Smooth muscle cell (in vitro differentiated cells): Measurements from ENCODE around the gene FAM83E. TPM values are rescaled to one million over a fixed set of nuclear protein-coding genes. Genes with fewer than 3 reads are reported as not detected.
"Not testable (repeated sequence)": the region's sequence is repeated elsewhere in the genome, so short reads cannot be mapped to it uniquely, and the experiment has no call there.

Experiments used
- DNase-seq: peaks from one replicate; lab custom pipeline; 2025; ENCODE audit not compliant: unreplicated experiment; lab: John Stamatoyannopoulos, UW
- H2AFZ ChIP-seq: fragments of 200-600 bp; sonication (generic); 2 replicates; pipeline ENCODE4 v1.6.0; 2016; ENCODE audit warnings: antibody characterized with exemption, low read depth, mild to moderate bottlenecking
- H3F3A ChIP-seq: fragments of 200-600 bp; sonication (generic); 2 replicates; pipeline ENCODE4 v1.6.0; 2017; ENCODE audit warnings: antibody characterized with exemption, low read depth
- H3K27ac ChIP-seq: fragments of 200-600 bp; sonication (generic); 2 replicates; pipeline ENCODE4 v1.5.1; 2016; ENCODE audit warnings: low read depth, mild to moderate bottlenecking
- H3K27me3 ChIP-seq: fragments of 200-600 bp; sonication (generic); 2 replicates; pipeline ENCODE4 v1.6.1; 2016; ENCODE audit warnings: low read depth, mild to moderate bottlenecking
- H3K36me3 ChIP-seq: fragments of 200-600 bp; sonication (generic); 2 replicates; pipeline ENCODE4 v1.5.1; 2016; ENCODE audit warnings: low read depth
- H3K4me1 ChIP-seq: fragments of 200-600 bp; sonication (generic); 2 replicates; pipeline ENCODE4 v1.5.1; 2016; ENCODE audit warnings: low read depth
- H3K4me2 ChIP-seq: fragments of 200-600 bp; sonication (generic); 2 replicates; pipeline ENCODE4 v1.6.0; 2016; ENCODE audit warnings: mild to moderate bottlenecking
- H3K4me3 ChIP-seq: fragments of 200-600 bp; sonication (generic); 2 replicates; pipeline ENCODE4 v1.5.1; 2016; ENCODE audit warnings: mild to moderate bottlenecking
- H3K79me2 ChIP-seq: fragments of 200-600 bp; sonication (generic); 2 replicates; pipeline ENCODE4 v1.6.0; 2016; ENCODE audit warnings: low read depth, mild to moderate bottlenecking
- H3K9ac ChIP-seq: fragments of 200-600 bp; sonication (generic); 2 replicates; pipeline ENCODE4 v1.6.0; 2016; ENCODE audit warnings: low read depth
- H3K9me3 ChIP-seq: fragments of 200-600 bp; sonication (generic); replicated peaks from 2 replicates; pipeline ENCODE4 v1.5.1; 2016; ENCODE audit warnings: low read depth
- H4K20me1 ChIP-seq: fragments of 200-600 bp; sonication (generic); 2 replicates; pipeline ENCODE4 v1.6.0; 2016; ENCODE audit warnings: low read depth
- WGBS: methylation state at CpG from one replicate; pipeline ENCODE4 v1.1.7; 2016; ENCODE audit warnings: low lambda C conversion rate; 5-methylcytosine and 5-hydroxymethylcytosine counted together
- polyA plus RNA-seq: library from polyadenylated mRNA; unstranded; fragments of >200 nt; fragmentation: Nextera tagmentation; extraction: Ambion mirVana; gene quantifications from 2 replicates; pipeline ENCODE4 v1.2.1, GENCODE V29; 2016
- total RNA-seq: library from RNA; depleted of rRNA; stranded (reverse); fragments of >200 nt; gene quantifications from 2 replicates; pipeline ENCODE4 v1.2.3, GENCODE V29; 2014
- TF ChIP-seq, protein P1 (sequence below): fragments of 200-600 bp; sonication (generic); IDR thresholded peaks from 2 replicates; pipeline ENCODE4 v1.5.1; 2017; ENCODE audit warnings: borderline replicate concordance, mild to moderate bottlenecking, antibody characterized with exemption; ENCODE audit not compliant: insufficient read depth, poor library complexity, severe bottlenecking

Gene FAM83E
- total and polyA plus RNA-seq, 2 experiments from 2014 or later, result 0.49 TPM

DNA sequence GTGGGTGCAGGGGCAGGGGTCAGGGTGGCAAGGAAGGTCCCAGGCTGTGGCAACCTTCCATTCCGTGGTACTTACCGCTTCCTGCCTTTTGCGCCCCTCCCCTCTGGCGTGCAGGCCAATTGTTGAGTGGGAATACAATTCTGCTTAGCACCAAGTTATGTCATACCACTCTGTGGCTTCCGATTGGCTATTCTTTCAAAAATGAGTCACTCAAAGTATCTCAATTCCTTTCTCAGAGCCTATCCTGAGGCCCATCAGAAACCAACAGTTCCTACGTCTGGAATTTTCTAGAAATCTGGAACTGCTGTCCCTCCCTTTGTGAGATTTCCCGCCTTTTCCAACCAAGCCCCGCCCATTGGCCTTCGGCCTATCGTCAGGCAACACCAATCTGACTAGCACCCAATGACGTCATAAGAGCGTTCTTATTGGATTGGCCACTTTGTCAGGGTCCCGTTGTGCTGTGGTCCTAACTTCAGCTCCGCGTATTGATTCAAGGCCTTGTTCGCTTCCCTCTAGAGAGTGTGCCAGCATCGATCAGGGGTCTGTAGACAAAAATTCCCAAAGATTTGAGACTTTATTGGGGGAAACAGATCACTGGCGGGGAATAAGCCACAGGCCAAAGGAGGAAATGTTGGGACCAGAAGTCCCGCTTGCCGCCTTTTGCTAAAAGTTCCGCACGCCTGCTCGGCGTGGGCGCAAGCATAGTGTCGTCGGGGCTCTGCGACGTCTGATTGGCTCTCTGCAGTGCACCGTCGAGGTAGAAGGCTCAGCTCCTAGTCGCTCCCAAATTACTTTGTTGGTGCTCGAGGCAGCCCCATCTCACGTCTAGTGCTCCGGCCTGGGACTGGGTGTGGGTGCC, 46.2 kb upstream of the FAM83E start:
- H3K4me1 ChIP-seq, result no peaks in the 10 kb centered on the region
- no peaks in the 10 kb centered on the region for H3K9me3 ChIP-seq
- no peak overlapping the region for H3K9ac ChIP-seq
- no peak overlapping the region for H2AFZ ChIP-seq
- no peak overlapping the region for H3K4me3 ChIP-seq
- H3K4me2 ChIP-seq, result no peak overlapping the region
- DNase-seq, result no peak
- H3F3A ChIP-seq, result no peaks in the 10 kb centered on the region
- WGBS, result 88% methylated on average over 35 of the region's 35 CpGs
- TF ChIP-seq, protein P1, sequence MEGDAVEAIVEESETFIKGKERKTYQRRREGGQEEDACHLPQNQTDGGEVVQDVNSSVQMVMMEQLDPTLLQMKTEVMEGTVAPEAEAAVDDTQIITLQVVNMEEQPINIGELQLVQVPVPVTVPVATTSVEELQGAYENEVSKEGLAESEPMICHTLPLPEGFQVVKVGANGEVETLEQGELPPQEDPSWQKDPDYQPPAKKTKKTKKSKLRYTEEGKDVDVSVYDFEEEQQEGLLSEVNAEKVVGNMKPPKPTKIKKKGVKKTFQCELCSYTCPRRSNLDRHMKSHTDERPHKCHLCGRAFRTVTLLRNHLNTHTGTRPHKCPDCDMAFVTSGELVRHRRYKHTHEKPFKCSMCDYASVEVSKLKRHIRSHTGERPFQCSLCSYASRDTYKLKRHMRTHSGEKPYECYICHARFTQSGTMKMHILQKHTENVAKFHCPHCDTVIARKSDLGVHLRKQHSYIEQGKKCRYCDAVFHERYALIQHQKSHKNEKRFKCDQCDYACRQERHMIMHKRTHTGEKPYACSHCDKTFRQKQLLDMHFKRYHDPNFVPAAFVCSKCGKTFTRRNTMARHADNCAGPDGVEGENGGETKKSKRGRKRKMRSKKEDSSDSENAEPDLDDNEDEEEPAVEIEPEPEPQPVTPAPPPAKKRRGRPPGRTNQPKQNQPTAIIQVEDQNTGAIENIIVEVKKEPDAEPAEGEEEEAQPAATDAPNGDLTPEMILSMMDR, result no peak
- H4K20me1 ChIP-seq, result no peaks in the 10 kb centered on the region
- H3K36me3 ChIP-seq, result no peaks in the 10 kb centered on the region
- no peaks in the 10 kb centered on the region for H3K27me3 ChIP-seq
- no peak overlapping the region for H3K27ac ChIP-seq
- H3K79me2 ChIP-seq, result no peaks in the 10 kb centered on the region

GRCh38 chr19:48659768-48660167, 44.9 kb upstream of the FAM83E start:
- no peak overlapping the region for H3K4me2 ChIP-seq
- H3K9ac ChIP-seq, result no peak overlapping the region
- TF ChIP-seq, protein P1, result no peak
- no peaks in the 10 kb centered on the region for H3K79me2 ChIP-seq
- no peaks in the 10 kb centered on the region for H3K4me1 ChIP-seq
- no peaks in the 10 kb centered on the region for H3K36me3 ChIP-seq
- no peaks in the 10 kb centered on the region for H4K20me1 ChIP-seq
- H3K9me3 ChIP-seq, result no peaks in the 10 kb centered on the region
- H3K27ac ChIP-seq, result no peak overlapping the region
- no peak for DNase-seq
- H3F3A ChIP-seq, result no peaks in the 10 kb centered on the region
- H3K4me3 ChIP-seq, result no peak overlapping the region
- H3K27me3 ChIP-seq, result no peaks in the 10 kb centered on the region
- H2AFZ ChIP-seq, result no peak overlapping the region
- 86% methylated on average over 5 of the region's 5 CpGs for WGBS

GRCh38 chr19:48658483-48658882, 43.6 kb upstream of the FAM83E start:
- TF ChIP-seq, protein P1, result no peak
- Histone ChIP-seq H2AFZ (no peak overlapping the region), H3K4me3 (no peak overlapping the region), H4K20me1 (no peaks in the 10 kb centered on the region), H3F3A (no peaks in the 10 kb centered on the region), H3K4me1 (no peaks in the 10 kb centered on the region), H3K9ac (no peak overlapping the region), H3K36me3 (no peaks in the 10 kb centered on the region), H3K27me3 (no peaks in the 10 kb centered on the region), H3K9me3 (no peaks in the 10 kb centered on the region), H3K27ac (no peak overlapping the region), H3K4me2 (no peak overlapping the region), H3K79me2 (no peaks in the 10 kb centered on the region)
- WGBS, result 98% methylated on average over 6 of the region's 6 CpGs
- DNase-seq, result no peak

- not testable (repeated sequence) for DNase-seq, H3K4me1 ChIP-seq, H4K20me1 ChIP-seq, H3K4me3 ChIP-seq, H3F3A ChIP-seq, H3K27me3 ChIP-seq, H3K9me3 ChIP-seq, H3K4me2 ChIP-seq, H2AFZ ChIP-seq, H3K27ac ChIP-seq, H3K9ac ChIP-seq, H3K79me2 ChIP-seq, H3K36me3 ChIP-seq
- 98% methylated on average over 5 of the region's 5 CpGs for whole genome bisulfite sequencing
Measured at GRCh38 chr19:48657828-48658227, 43.0 kb upstream of the FAM83E start.
